Vagina (tissue), 2 donors: ENCODE results near the gene IFT122. TPM values are rescaled to one million over a fixed set of nuclear protein-coding genes. Genes with fewer than 3 reads are reported as not detected.

Source experiments
- DNase-seq, 2 donors: peaks; one replicate each; pipeline ENCODE4 v3.0.0-alpha.2; 2017; ENCODE audit errors: extremely low spot score in 2 of 2
- H3K27ac ChIP-seq: fragments of 200-600 bp; sonication (generic); one replicate; pipeline ENCODE4 v1.5.1; 2019
- H3K27me3 ChIP-seq: fragments of 200-600 bp; sonication (generic); one replicate; pipeline ENCODE4 v1.5.1; 2019
- H3K36me3 ChIP-seq, 2 donors: fragments of 200-600 bp; sonication (generic); one replicate each; pipeline ENCODE4 v1.5.1; 2017 to 2019
- H3K4me1 ChIP-seq: fragments of 200-600 bp; sonication (generic); one replicate; pipeline ENCODE4 v1.5.1; 2019
- H3K4me3 ChIP-seq, 2 donors: fragments of 200-600 bp; sonication (generic); 1 replicate in 1 of 2; 2 replicates in 1 of 2; pipeline ENCODE4 v1.5.1; 2016 to 2019
- H3K9me3 ChIP-seq: fragments of 200-600 bp; sonication (generic); one replicate; pipeline ENCODE4 v1.5.1; 2019
- CTCF ChIP-seq, 3 experiments: fragments of 450-650 bp in 2 of 3; fragments of 200-600 bp in 1 of 3; sonication (generic) in 1 of 3; IDR thresholded peaks; one replicate each; pipeline ENCODE4 v1.5.1; 2017 to 2019; ENCODE audit warnings: antibody characterized with exemption in 3 of 3, mild to moderate bottlenecking in 2 of 3, moderate library complexity in 2 of 3
- POLR2A ChIP-seq, 2 donors: fragments of 450-650 bp; IDR thresholded peaks; one replicate each; pipeline ENCODE4 v1.6.1; 2017; ENCODE audit warnings: antibody characterized with exemption in 2 of 2, mild to moderate bottlenecking in 2 of 2, moderate library complexity in 2 of 2
- POLR2AphosphoS5 ChIP-seq, 2 donors: sonication (generic); formaldehyde crosslinking; IDR thresholded peaks; one replicate each; pipeline ENCODE4 v1.9.0; 2017; ENCODE audit warnings: antibody characterized with exemption in 2 of 2, mild to moderate bottlenecking in 2 of 2, low read depth in 1 of 2; ENCODE audit not compliant: insufficient read depth in 1 of 2
- intact Hi-C: fragments of 100-400 bp; cut with DNase I; formaldehyde crosslinking; loops from one replicate; pipeline ENCODE4 v1.15.1; 2023
- total RNA-seq: library from RNA; depleted of rRNA; stranded (reverse); fragments of >200 nt; gene quantifications from one replicate; pipeline ENCODE4 v1.2.3, GENCODE V29; 2016

The IFT122 gene
- total RNA-seq, 1 donor from 2014 or later, result 33.4 TPM

DNA sequence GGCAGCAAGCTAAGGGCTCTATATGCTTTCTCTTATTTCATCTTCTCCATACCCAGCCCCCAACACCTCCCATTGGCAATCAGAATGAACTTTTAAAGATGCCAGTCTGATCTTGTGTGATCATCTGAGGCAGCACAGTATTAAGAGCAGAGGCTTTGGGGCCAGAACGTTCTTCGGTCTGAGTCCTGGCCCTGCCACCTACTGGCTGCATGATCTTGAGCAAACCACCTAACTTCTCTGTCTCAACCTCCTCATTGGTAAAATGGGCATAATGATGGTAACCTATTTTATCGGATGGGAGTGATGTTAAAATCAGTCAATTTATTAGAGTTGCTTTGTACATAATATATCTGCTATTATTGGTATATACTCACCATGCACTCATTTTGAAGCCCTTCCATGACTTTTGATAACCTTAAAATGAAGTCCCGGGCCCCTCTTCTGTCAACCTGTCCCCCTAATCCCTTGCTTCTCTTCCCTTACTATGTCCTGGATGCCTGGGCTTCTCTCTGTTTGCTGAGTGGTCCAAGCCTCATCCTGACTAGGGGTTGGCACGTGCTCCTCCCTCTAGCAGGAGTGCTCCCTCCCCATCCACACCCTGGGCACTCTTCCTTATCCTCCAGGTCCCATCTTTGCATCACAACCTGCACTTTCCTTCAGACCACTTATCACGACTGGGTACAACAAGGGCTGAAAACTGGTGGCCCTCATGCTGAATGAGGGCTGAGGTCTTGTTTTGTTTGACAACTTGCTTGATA lies 17.9 kb upstream of the IFT122 start:
- Histone ChIP-seq H3K36me3 (no peaks in the 10 kb centered on the region), H3K27me3 (no peaks in the 10 kb centered on the region), H3K4me1 (no peaks in the 10 kb centered on the region), H3K27ac (no peak overlapping the region), H3K4me3 (no peak overlapping the region), H3K9me3 (no peaks in the 10 kb centered on the region)
- no peak for TF ChIP-seq CTCF (IDR thresholded peaks at IDR 0.05)
- TF ChIP-seq POLR2AphosphoS5 (IDR thresholded peaks at IDR 0.05; ENCODE audit: insufficient read depth in 1 of 2, low read depth in 1 of 2), result no peak
- no peak for TF ChIP-seq POLR2A (IDR thresholded peaks at IDR 0.05)
- DNase-seq, result no peak
- intact Hi-C loops, result no loop called here

DNA sequence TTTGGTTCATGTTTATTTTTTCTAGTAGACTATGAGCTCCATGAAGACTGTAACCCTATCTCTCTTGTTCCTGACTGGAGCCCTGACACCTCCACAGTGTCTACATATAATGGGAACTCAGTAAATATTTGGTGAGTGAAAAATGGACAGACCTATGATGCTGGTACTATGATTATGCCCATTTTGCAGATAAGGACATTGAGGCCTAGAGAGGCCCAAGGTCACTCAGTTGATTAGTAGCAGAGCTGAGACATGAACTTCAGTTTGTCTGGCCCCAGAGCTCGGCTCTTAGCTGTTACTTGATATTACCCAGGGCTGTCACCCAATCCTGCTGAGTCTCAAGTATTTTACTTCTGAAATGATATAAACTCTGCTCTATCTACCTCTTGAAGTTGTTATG lies 17.1 kb upstream of the IFT122 start:
- Histone ChIP-seq H3K4me3 (no peak overlapping the region), H3K36me3 (no peaks in the 10 kb centered on the region), H3K9me3 (no peaks in the 10 kb centered on the region), H3K27me3 (no peaks in the 10 kb centered on the region), H3K4me1 (peaks cover 4% of the 10 kb centered on the region), H3K27ac (no peak overlapping the region)
- intact Hi-C loops, result no loop called here
- no peak for TF ChIP-seq POLR2A (IDR thresholded peaks at IDR 0.05)
- TF ChIP-seq CTCF (IDR thresholded peaks at IDR 0.05), result no peak
- no peak for TF ChIP-seq POLR2AphosphoS5 (IDR thresholded peaks at IDR 0.05; ENCODE audit: insufficient read depth in 1 of 2, low read depth in 1 of 2)
- no peak for DNase-seq

GRCh38 chr3:129424185-129424841 lies 15.7 kb upstream of the IFT122 start:
- no peak overlapping the region for H3K27ac ChIP-seq
- no peaks in the 10 kb centered on the region for H3K27me3 ChIP-seq
- intact Hi-C loops, result no loop called here
- no peaks in the 10 kb centered on the region for H3K9me3 ChIP-seq
- peaks cover 16% of the 10 kb centered on the region for H3K4me1 ChIP-seq
- no peaks in the 10 kb centered on the region for H3K36me3 ChIP-seq
- no peak overlapping the region for H3K4me3 ChIP-seq
- TF ChIP-seq CTCF (IDR thresholded peaks at IDR 0.05) (no peak), POLR2AphosphoS5 (IDR thresholded peaks at IDR 0.05; ENCODE audit: insufficient read depth in 1 of 2, low read depth in 1 of 2) (no peak), POLR2A (IDR thresholded peaks at IDR 0.05) (no peak)
- no peak for DNase-seq

GRCh38 chr3:129425213-129425612 lies 14.8 kb upstream of the IFT122 start:
- H3K4me3 ChIP-seq, result no peak overlapping the region
- H3K9me3 ChIP-seq, result no peaks in the 10 kb centered on the region
- peaks cover 17% of the 10 kb centered on the region for H3K4me1 ChIP-seq
- no peak for DNase-seq
- intact Hi-C loops, result no loop called here
- H3K27me3 ChIP-seq, result no peaks in the 10 kb centered on the region
- TF ChIP-seq CTCF (IDR thresholded peaks at IDR 0.05) (no peak), POLR2AphosphoS5 (IDR thresholded peaks at IDR 0.05; ENCODE audit: insufficient read depth in 1 of 2, low read depth in 1 of 2) (no peak), POLR2A (IDR thresholded peaks at IDR 0.05) (no peak)
- H3K36me3 ChIP-seq, result no peaks in the 10 kb centered on the region
- no peak overlapping the region for H3K27ac ChIP-seq

DNA sequence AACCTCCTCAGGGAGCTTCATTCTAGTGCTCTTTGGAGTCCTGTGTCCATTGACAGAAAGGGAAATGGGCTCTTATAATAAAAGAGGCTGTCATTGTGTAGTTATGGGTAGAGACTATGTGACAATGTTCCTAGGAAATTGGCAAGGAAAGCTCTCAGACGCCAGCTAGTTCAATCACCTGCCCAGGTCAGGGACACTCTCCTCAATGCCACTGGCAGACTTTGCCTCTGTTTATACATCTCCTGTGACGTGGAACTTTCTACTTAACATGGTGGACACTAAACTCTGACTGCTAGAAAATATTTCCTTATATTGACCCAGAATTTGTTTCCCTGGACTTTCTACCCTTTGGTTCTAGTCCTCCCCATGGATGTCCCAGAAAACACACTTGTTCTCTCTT lies 14.4 kb upstream of the IFT122 start:
- DNase-seq, result no peak
- TF ChIP-seq CTCF (IDR thresholded peaks at IDR 0.05) (no peak), POLR2A (IDR thresholded peaks at IDR 0.05) (no peak), POLR2AphosphoS5 (IDR thresholded peaks at IDR 0.05; ENCODE audit: insufficient read depth in 1 of 2, low read depth in 1 of 2) (no peak)
- no peak overlapping the region for H3K27ac ChIP-seq
- no peaks in the 10 kb centered on the region for H3K36me3 ChIP-seq
- H3K4me1 ChIP-seq, result peaks cover 17% of the 10 kb centered on the region
- H3K27me3 ChIP-seq, result no peaks in the 10 kb centered on the region
- intact Hi-C loops, result no loop called here
- H3K4me3 ChIP-seq, result no peak overlapping the region
- no peaks in the 10 kb centered on the region for H3K9me3 ChIP-seq
